H1 (cell line): Measurements from ENCODE around the gene GRIK4. TPM values are rescaled to one million over a fixed set of nuclear protein-coding genes. Genes with fewer than 3 reads are reported as not detected.

Experiments used
- CTCF ChIA-PET: fragments of 300-600 bp; sonication (Branson Sonifier 250); formaldehyde crosslinking; loops from one replicate; lab custom pipeline; 2021; ENCODE audit not compliant: partially characterized antibody; lab: Charles Lee
- POLR2A ChIA-PET: fragments of 300-600 bp; sonication (Branson Sonifier 250); formaldehyde crosslinking; loops from one replicate; lab custom pipeline; 2021; ENCODE audit warnings: inconsistent platforms; ENCODE audit not compliant: partially characterized antibody; lab: Charles Lee
- DNase-seq, 2 experiments: peaks; one replicate each; pipeline versions ENCODE4 v3.0.0 to v3.0.0-alpha.2; 2010 to 2022; ENCODE audit warnings: low spot score in 2 of 2, low read depth in 1 of 2, mixed read lengths in 1 of 2
- FAIRE-seq: peaks from 2 replicates; lab custom pipeline; 2011; peaks lifted over from hg19 to GRCh38; lab: Jason Lieb, UNC
- H2AFZ ChIP-seq: 2 replicates; pipeline ENCODE4 v1.8.1; 2012; ENCODE audit warnings: low read length, inconsistent platforms
- H2AK5ac ChIP-seq: 2 replicates; pipeline ENCODE4 v1.6.1; 2013; ENCODE audit warnings: low read depth, low read length
- H2BK120ac ChIP-seq: replicated peaks from 2 replicates; pipeline ENCODE3; 2013; ENCODE audit warnings: low read depth, low read length, inconsistent platforms
- H2BK12ac ChIP-seq: 2 replicates; pipeline ENCODE4 v1.6.1; 2013; ENCODE audit warnings: low read depth, low read length
- H2BK15ac ChIP-seq: 2 replicates; pipeline ENCODE4 v1.6.1; 2013; ENCODE audit warnings: low read length
- H2BK20ac ChIP-seq: 2 replicates; pipeline ENCODE4 v1.6.1; 2013; ENCODE audit warnings: low read length
- H2BK5ac ChIP-seq: 2 replicates; pipeline ENCODE4 v1.6.1; 2013; ENCODE audit warnings: low read depth, low read length
- H3K14ac ChIP-seq: 2 replicates; pipeline ENCODE4 v1.6.1; 2013; ENCODE audit warnings: inconsistent platforms; ENCODE audit not compliant: insufficient read length
- H3K18ac ChIP-seq: 2 replicates; pipeline ENCODE4 v1.6.1; 2013; ENCODE audit warnings: low read length; ENCODE audit errors: extremely low read depth
- H3K23ac ChIP-seq: 2 replicates; pipeline ENCODE4 v1.6.1; 2013; ENCODE audit warnings: inconsistent platforms; ENCODE audit not compliant: insufficient read length
- H3K23me2 ChIP-seq: 2 replicates; pipeline ENCODE4 v1.6.1; 2013; ENCODE audit warnings: low read depth, low read length
- H3K27ac ChIP-seq: 2 replicates; pipeline ENCODE4 v1.6.1; 2011; ENCODE audit warnings: low read depth, low read length, inconsistent platforms
- H3K27me3 ChIP-seq, 4 experiments: replicated peaks in 1 of 4; 1 replicate in 1 of 4; 2 replicates in 3 of 4; pipeline versions ENCODE4 v1.6.1 to v1.8.1; 2011 to 2013; ENCODE audit warnings: low read length in 3 of 4, mild to moderate bottlenecking in 3 of 4, inconsistent platforms in 2 of 4, mixed read lengths in 2 of 4, moderate library complexity in 1 of 4; ENCODE audit not compliant: control insufficient read depth in 3 of 4, insufficient read depth in 3 of 4; ENCODE audit errors: extremely low read depth in 1 of 4
- H3K36me3 ChIP-seq, 4 experiments: 2 replicates each; pipeline versions ENCODE4 v1.6.1 to v1.8.1; 2011 to 2013; ENCODE audit warnings: mild to moderate bottlenecking in 4 of 4, low read length in 3 of 4, moderate library complexity in 2 of 4, control low read depth in 1 of 4, inconsistent platforms in 1 of 4; ENCODE audit not compliant: insufficient read depth in 4 of 4, control insufficient read depth in 2 of 4
- H3K4ac ChIP-seq: replicated peaks from 2 replicates; pipeline ENCODE3; 2013; ENCODE audit warnings: low read length, low read depth, mixed read lengths, inconsistent platforms; ENCODE audit not compliant: insufficient read length
- H3K4me1 ChIP-seq, 4 experiments: replicated peaks in 1 of 4; 1 replicate in 1 of 4; 2 replicates in 3 of 4; pipeline versions ENCODE4 v1.6.1 to v1.8.1; 2011 to 2013; ENCODE audit warnings: low read length in 3 of 4, inconsistent platforms in 2 of 4, mixed read lengths in 1 of 4; ENCODE audit not compliant: insufficient read depth in 4 of 4, control insufficient read depth in 3 of 4
- H3K4me2 ChIP-seq, 2 experiments: 2 replicates each; pipeline versions ENCODE4 v1.6.1 to v1.8.1; 2011 to 2013; ENCODE audit warnings: low read depth in 2 of 2, low read length in 2 of 2, control low read depth in 1 of 2, inconsistent platforms in 1 of 2, mild to moderate bottlenecking in 1 of 2; ENCODE audit not compliant: insufficient read depth in 1 of 2
- H3K4me3 ChIP-seq, 4 experiments: fragments of 200-600, 300-600 bp in 1 of 4; sonication (generic), shearing (Covaris generic), sonication (Bioruptor Twin) in 1 of 4; 2 replicates each; pipeline versions ENCODE4 v1.5.1 to v1.8.1; 2011 to 2016; ENCODE audit warnings: low read length in 4 of 4, low read depth in 3 of 4, control low read depth in 2 of 4, inconsistent platforms in 2 of 4, mild to moderate bottlenecking in 2 of 4, mixed read lengths in 1 of 4, moderate library complexity in 1 of 4; ENCODE audit not compliant: insufficient read depth in 2 of 4; ENCODE audit errors: extremely low read depth in 1 of 4
- H3K56ac ChIP-seq: replicated peaks from 2 replicates; pipeline ENCODE3; 2013; ENCODE audit warnings: low read depth, mild to moderate bottlenecking, mixed read lengths, low read length, inconsistent platforms; ENCODE audit not compliant: insufficient read length
- H3K79me1 ChIP-seq: 2 replicates; pipeline ENCODE4 v1.6.1; 2013; ENCODE audit warnings: low read depth, low read length, control low read depth
- H3K79me2 ChIP-seq, 2 experiments: 2 replicates each; pipeline versions ENCODE4 v1.6.1 to v1.8.1; 2012 to 2013; ENCODE audit warnings: low read length in 2 of 2, mild to moderate bottlenecking in 2 of 2, inconsistent platforms in 1 of 2; ENCODE audit not compliant: insufficient read depth in 2 of 2, control insufficient read depth in 1 of 2
- H3K9ac ChIP-seq, 4 experiments: replicated peaks in 1 of 4; 1 replicate in 1 of 4; 2 replicates in 3 of 4; pipeline versions ENCODE4 v1.6.1 to v1.8.1; 2011 to 2013; ENCODE audit warnings: low read depth in 3 of 4, low read length in 3 of 4, control low read depth in 2 of 4, mild to moderate bottlenecking in 2 of 4, moderate library complexity in 2 of 4, inconsistent platforms in 1 of 4; ENCODE audit errors: extremely low read depth in 1 of 4
- H3K9me3 ChIP-seq, 2 experiments: 2 replicates each; pipeline versions ENCODE4 v1.6.1 to v1.8.1; 2012 to 2013; ENCODE audit warnings: mild to moderate bottlenecking in 2 of 2, moderate library complexity in 2 of 2, control low read depth in 1 of 2, inconsistent platforms in 1 of 2, low read depth in 1 of 2, low read length in 1 of 2, mixed read lengths in 1 of 2; ENCODE audit not compliant: insufficient read depth in 2 of 2
- H4K20me1 ChIP-seq, 2 experiments: replicated peaks in 1 of 2; 2 replicates each; pipeline versions ENCODE3 to v1.8.1; 2011 to 2013; ENCODE audit warnings: inconsistent platforms in 2 of 2, low read length in 2 of 2, mild to moderate bottlenecking in 1 of 2; ENCODE audit not compliant: insufficient read depth in 2 of 2, control insufficient read depth in 1 of 2
- H4K5ac ChIP-seq: 2 replicates; pipeline ENCODE4 v1.6.1; 2013; ENCODE audit warnings: low read length, low read depth, mixed read lengths, inconsistent platforms; ENCODE audit not compliant: insufficient read length
- H4K8ac ChIP-seq: 2 replicates; pipeline ENCODE4 v1.8.0; 2013; ENCODE audit warnings: mild to moderate bottlenecking, moderate library complexity, low read length, inconsistent platforms; ENCODE audit not compliant: insufficient read depth; ENCODE audit errors: extremely low read depth
- H4K91ac ChIP-seq: replicated peaks from 2 replicates; pipeline ENCODE3; 2013; ENCODE audit warnings: low read length, mixed read lengths, inconsistent platforms; ENCODE audit not compliant: insufficient read length
- BACH1 ChIP-seq: IDR thresholded peaks from 2 replicates; pipeline ENCODE4 v1.6.1; 2012; ENCODE audit warnings: low read length, improper control_type of control experiment
- BRCA1 ChIP-seq: IDR thresholded peaks from 2 replicates; pipeline ENCODE4 v1.6.1; 2012; ENCODE audit warnings: low read depth, low read length, improper control_type of control experiment
- CBX5 ChIP-seq: fragments of 300-800, 300-1000 bp; sonication (generic); IDR thresholded peaks from 2 replicates; pipeline ENCODE4 v1.7.1; 2016; ENCODE audit warnings: antibody characterized with exemption, low read length, low read depth
- JUND ChIP-seq: IDR thresholded peaks from 2 replicates; pipeline ENCODE4 v1.6.1; 2011; ENCODE audit warnings: mild to moderate bottlenecking, improper control_type of control experiment, low read length
- KDM4A ChIP-seq: IDR thresholded peaks from one replicate; pipeline ENCODE4 v1.7.1; 2012; ENCODE audit warnings: low read depth, mild to moderate bottlenecking, moderate library complexity, low read length, inconsistent platforms; ENCODE audit not compliant: severe bottlenecking
- POLR2AphosphoS5 ChIP-seq: IDR thresholded peaks from 2 replicates; pipeline ENCODE4 v1.6.1; 2011; ENCODE audit warnings: low read depth, low read length
- RAD21 ChIP-seq, 2 experiments: IDR thresholded peaks in 1 of 2; conservative IDR thresholded peaks in 1 of 2; 2 replicates each; pipeline ENCODE4 v1.6.1; 2011; ENCODE audit warnings: low read depth in 2 of 2, low read length in 2 of 2, improper control_type of control experiment in 1 of 2, inconsistent platforms in 1 of 2, mild to moderate bottlenecking in 1 of 2, moderate library complexity in 1 of 2
- SAP30 ChIP-seq: fragments of 300-600 bp; sonication (generic); IDR thresholded peaks from 2 replicates; pipeline ENCODE4 v1.7.1; 2012; ENCODE audit warnings: low read length, moderate library complexity, mild to moderate bottlenecking, inconsistent platforms; ENCODE audit not compliant: insufficient read depth, insufficient replicate concordance
- SIRT6 ChIP-seq: IDR thresholded peaks from one replicate; pipeline ENCODE4 v1.7.1; 2012; ENCODE audit warnings: low read length, inconsistent platforms
- SP1 ChIP-seq: IDR thresholded peaks from 2 replicates; pipeline ENCODE4 v1.6.1; 2011; ENCODE audit warnings: low read depth, low read length
- TEAD4 ChIP-seq: IDR thresholded peaks from 2 replicates; pipeline ENCODE4 v1.6.1; 2012; ENCODE audit warnings: low read depth, low read length, inconsistent platforms, mixed read lengths
- YY1 ChIP-seq: IDR thresholded peaks from 2 replicates; pipeline ENCODE4 v1.6.1; 2011; ENCODE audit warnings: low read depth, mild to moderate bottlenecking, low read length
- WGBS, 2 experiments: shearing (Covaris generic) in 1 of 2; methylation state at CpG; one replicate each; pipeline versions ENCODE4 v1.1.6 to v1.1.7; 2013 to 2015; ENCODE audit warnings: low lambda C conversion rate in 2 of 2, mixed read lengths in 2 of 2, inconsistent platforms in 1 of 2, low coverage in 1 of 2, missing lambda C conversion rate in 1 of 2; ENCODE audit not compliant: insufficient replicate concordance in 2 of 2, insufficient coverage in 1 of 2, insufficient read length in 1 of 2; ENCODE audit errors: extremely low coverage in 1 of 2, missing lambda C conversion rate in 1 of 2; 5-methylcytosine and 5-hydroxymethylcytosine counted together
- polyA plus RNA-seq, 7 experiments: library from polyadenylated mRNA; depleted of rRNA in 3 of 7; stranded (reverse) in 5 of 7; unstranded in 2 of 7; fragments of >200 nt in 5 of 7; fragments of 200-250 nt in 2 of 7; gene quantifications; 1 replicate in 5 of 7; 2 replicates in 1 of 7; 4 replicates in 1 of 7; pipeline versions ENCODE4 v1.2.1 to v1.2.3, GENCODE V29; 2011 to 2013; ENCODE audit warnings: missing spikeins in 2 of 7, mixed read lengths in 2 of 7
- total RNA-seq: library from RNA; stranded (reverse); fragmentation: NEBNext Ultra II Directional; extraction: Animal tissue kit (Norgen Biotek cat#: 25700); gene quantifications from 2 replicates; pipeline ENCODE4 v1.2.1, GENCODE V29; 2021
- TF ChIP-seq, protein P1 (sequence below): IDR thresholded peaks from 2 replicates; pipeline ENCODE4 v1.6.1; 2012; ENCODE audit warnings: low read length, inconsistent platforms

GRIK4 gene
- total and polyA plus RNA-seq, 2 of the 8 experiments (the other 6 are each of a cell fraction or from before 2014, with no cell fraction given): 1.2 to 2.9 TPM

DNA sequence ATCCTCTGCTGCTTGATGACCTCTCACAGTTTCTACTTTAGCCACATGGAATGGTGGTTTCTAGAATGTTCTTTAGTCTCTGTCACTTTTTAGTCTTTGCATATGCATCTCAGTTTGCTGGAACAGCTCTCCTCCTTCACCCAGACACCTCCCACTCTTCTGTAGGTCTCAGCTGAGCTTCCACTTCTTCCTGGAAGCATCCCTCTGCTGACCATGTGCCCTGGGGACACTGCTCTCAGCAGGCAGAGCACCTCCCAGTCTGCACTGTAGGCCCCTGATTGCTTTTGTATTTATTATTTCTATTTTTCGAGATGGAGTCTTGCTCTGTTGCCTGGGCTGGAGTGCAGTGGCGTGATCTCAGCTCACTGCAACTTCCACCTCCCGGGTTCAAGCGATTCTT, 84.0 kb downstream of the GRIK4 start:
- CTCF ChIA-PET: interaction anchor here (0.8 kb wide), 1 partner anchor 37 kb away, joined by 3 read pairs; no protein-coding TSS in a partner anchor
- Histone ChIP-seq H3K27ac (no peak overlapping the region), H4K91ac (no peak overlapping the region), H3K9ac (no peak overlapping the region), H3K79me2 (no peaks in the 10 kb centered on the region), H2BK15ac (no peak overlapping the region), H3K79me1 (no peaks in the 10 kb centered on the region; the same call in none of the 2 replicates), H2BK120ac (no peak overlapping the region), H3K9me3 (no peaks in the 10 kb centered on the region), H2BK20ac (no peak overlapping the region), H3K4ac (no peak overlapping the region), H3K36me3 (no peaks in the 10 kb centered on the region), H4K20me1 (peaks cover 0 to 3% of the 10 kb centered on the region in 2 experiments), H4K5ac (no peak overlapping the region), H3K4me3 (no peak overlapping the region), H3K56ac (no peak overlapping the region), H3K14ac (no peak overlapping the region), H3K27me3 (no peaks in the 10 kb centered on the region; a peak in 1 of 7 replicates), H2BK12ac (no peak overlapping the region), H2AK5ac (no peak overlapping the region), H3K23ac (no peak overlapping the region), H3K4me2 (no peak overlapping the region), H3K23me2 (no peaks in the 10 kb centered on the region), H2BK5ac (no peak overlapping the region), H4K8ac (no peak overlapping the region), H3K4me1 (peaks cover 6 to 23% (median 14%) of the 10 kb centered on the region in 4 experiments), H2AFZ (no peak overlapping the region), H3K18ac (no peak overlapping the region)
- POLR2A ChIA-PET: no interaction called here
- WGBS, 2 experiments: 86% methylated on average over 4 of the region's 4 CpGs; no CpG with 5 or more reads in 1 of the 2 experiments
- DNase-seq (no peak), FAIRE-seq (no peak)
- TF ChIP-seq SIRT6 (no peak), RAD21 (IDR thresholded peaks at IDR 0.05 in 1 of 2, conservative IDR thresholded peaks at IDR 0.05 in 1 of 2; ENCODE audit: low read depth in 2 of 2, low read length in 2 of 2) (no peak), SAP30 (no peak), SP1 (no peak), YY1 (no peak), JUND (no peak), KDM4A (no peak), TEAD4 (no peak), BACH1 (no peak), CBX5 (no peak), BRCA1 (no peak), POLR2AphosphoS5 (no peak)
- TF ChIP-seq, protein P1, sequence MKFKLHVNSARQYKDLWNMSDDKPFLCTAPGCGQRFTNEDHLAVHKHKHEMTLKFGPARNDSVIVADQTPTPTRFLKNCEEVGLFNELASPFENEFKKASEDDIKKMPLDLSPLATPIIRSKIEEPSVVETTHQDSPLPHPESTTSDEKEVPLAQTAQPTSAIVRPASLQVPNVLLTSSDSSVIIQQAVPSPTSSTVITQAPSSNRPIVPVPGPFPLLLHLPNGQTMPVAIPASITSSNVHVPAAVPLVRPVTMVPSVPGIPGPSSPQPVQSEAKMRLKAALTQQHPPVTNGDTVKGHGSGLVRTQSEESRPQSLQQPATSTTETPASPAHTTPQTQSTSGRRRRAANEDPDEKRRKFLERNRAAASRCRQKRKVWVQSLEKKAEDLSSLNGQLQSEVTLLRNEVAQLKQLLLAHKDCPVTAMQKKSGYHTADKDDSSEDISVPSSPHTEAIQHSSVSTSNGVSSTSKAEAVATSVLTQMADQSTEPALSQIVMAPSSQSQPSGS: no peak
